HCT116 (cell line): ENCODE results near the gene LCN9. TPM values are rescaled to one million over a fixed set of nuclear protein-coding genes. Genes with fewer than 3 reads are reported as not detected.

Experiments used
- ATAC-seq: fragments of 200-7000 bp; cut with Tn5 transposase; 2 replicates; pipeline ENCODE4 v1.9.1; 2020; ENCODE audit warnings: mild to moderate bottlenecking, moderate library complexity
- BruUV-seq: library from RNA; stranded (reverse); fragments of 400-500 nt; replicated peaks from 2 replicates; lab custom pipeline; 2021; lab: Mats Ljungman, UMichigan
- CTCF ChIA-PET: fragments of 300-600 bp; sonication (Branson Sonifier 250); formaldehyde crosslinking; loops from one replicate; lab custom pipeline; 2021; ENCODE audit warnings: antibody characterized with exemption; lab: Charles Lee
- POLR2A ChIA-PET: fragments of 300-600, 350-600 bp; sonication (Branson Sonifier 250); formaldehyde crosslinking; loops from one replicate; lab custom pipeline; 2021; ENCODE audit warnings: antibody characterized with exemption; lab: Charles Lee
- RAD21 ChIA-PET, 2 experiments: fragments of 300-600 bp; sonication (Branson Sonifier 250); formaldehyde crosslinking; loops; one replicate each; lab custom pipeline; 2023; ENCODE audit warnings: low total read pairs in 2 of 2; ENCODE audit not compliant: uncharacterized antibody in 2 of 2, unreplicated experiment in 2 of 2, low non-redundant PET in 1 of 2; lab: Charles Lee
- DNase-seq: peaks from one replicate; pipeline ENCODE4 v3.0.0-alpha.2; 2010; ENCODE audit warnings: low read depth, low spot score
- H2AFZ ChIP-seq: fragments of 200-600 bp; shearing (Covaris generic), sonication (generic); 2 replicates; pipeline ENCODE4 v1.6.1; 2017; ENCODE audit warnings: low read depth, mixed run types, mixed read lengths, antibody characterized with exemption, low read length; ENCODE audit not compliant: poor library complexity, severe bottlenecking
- H3K27ac ChIP-seq: 2 replicates; pipeline ENCODE4 v1.5.1; 2012; ENCODE audit warnings: low read depth, low read length
- H3K27me3 ChIP-seq: fragments of 200-600 bp; sonication (generic); 2 replicates; pipeline ENCODE4 v1.6.1; 2016; ENCODE audit warnings: mixed run types, low read length, mixed read lengths; ENCODE audit not compliant: insufficient read depth
- H3K36me3 ChIP-seq, 2 experiments: fragments of 200-500 bp in 1 of 2; fragments of 200-600 bp in 1 of 2; sonication (Bioruptor generic) in 1 of 2; sonication (generic) in 1 of 2; 2 replicates each; pipeline versions ENCODE4 v1.5.1 to v1.6.1; 2014 to 2016; ENCODE audit warnings: low read length in 2 of 2, inconsistent platforms in 1 of 2, mixed read lengths in 1 of 2, mixed run types in 1 of 2; ENCODE audit not compliant: insufficient read depth in 2 of 2, control insufficient read depth in 1 of 2
- H3K4me1 ChIP-seq, 2 experiments: fragments of 200-600 bp in 1 of 2; sonication (generic) in 1 of 2; 2 replicates each; pipeline versions ENCODE4 v1.5.1 to v1.6.1; 2012 to 2017; ENCODE audit warnings: low read length in 2 of 2, inconsistent platforms in 1 of 2, mild to moderate bottlenecking in 1 of 2, mixed read lengths in 1 of 2, mixed run types in 1 of 2, moderate library complexity in 1 of 2; ENCODE audit not compliant: insufficient read depth in 2 of 2, control insufficient read depth in 1 of 2
- H3K4me2 ChIP-seq: fragments of 200-600 bp; sonication (generic); 2 replicates; pipeline ENCODE4 v1.6.1; 2017; ENCODE audit warnings: mixed run types, low read length, mixed read lengths
- H3K4me3 ChIP-seq, 2 experiments: fragments of 200-600 bp in 1 of 2; sonication (generic) in 1 of 2; replicated peaks in 1 of 2; 2 replicates each; pipeline ENCODE4 v1.5.1; 2011 to 2016; ENCODE audit warnings: low read length in 2 of 2, control low read depth in 1 of 2, low read depth in 1 of 2, mild to moderate bottlenecking in 1 of 2, mixed read lengths in 1 of 2, mixed run types in 1 of 2
- H3K79me2 ChIP-seq: fragments of 200-600 bp; sonication (generic); 2 replicates; pipeline ENCODE4 v1.6.1; 2017; ENCODE audit warnings: mild to moderate bottlenecking, mixed run types, low read length, moderate library complexity, mixed read lengths; ENCODE audit not compliant: insufficient read depth
- H3K9ac ChIP-seq: fragments of 200-600 bp; sonication (generic); 2 replicates; pipeline ENCODE4 v1.6.1; 2016; ENCODE audit warnings: low read length, mixed read lengths
- H3K9me2 ChIP-seq: fragments of 200-600 bp; sonication (generic), shearing (Covaris generic); 2 replicates; pipeline ENCODE4 v1.6.1; 2017; ENCODE audit warnings: mixed run types, mild to moderate bottlenecking, moderate library complexity; ENCODE audit not compliant: insufficient read depth
- H3K9me3 ChIP-seq, 2 experiments: fragments of 200-500 bp in 1 of 2; fragments of 200-600 bp in 1 of 2; sonication (Bioruptor generic) in 1 of 2; sonication (generic) in 1 of 2; 2 replicates each; pipeline ENCODE4 v1.6.1; 2014 to 2017; ENCODE audit warnings: low read length in 2 of 2, mixed read lengths in 2 of 2, inconsistent platforms in 1 of 2, low read depth in 1 of 2, mild to moderate bottlenecking in 1 of 2, mixed run types in 1 of 2, moderate library complexity in 1 of 2; ENCODE audit not compliant: control insufficient read depth in 1 of 2, insufficient read depth in 1 of 2
- H4K20me1 ChIP-seq: fragments of 200-600 bp; sonication (generic), shearing (Covaris generic); 2 replicates; pipeline ENCODE4 v1.6.1; 2017; ENCODE audit warnings: mixed run types, mild to moderate bottlenecking, moderate library complexity; ENCODE audit not compliant: insufficient read depth
- CBX3 ChIP-seq: IDR thresholded peaks from 2 replicates; pipeline ENCODE4 v1.6.1; 2012; ENCODE audit warnings: low read depth
- CEBPB ChIP-seq: IDR thresholded peaks from 2 replicates; pipeline ENCODE4 v1.6.1; 2012; ENCODE audit warnings: low read depth
- CTCF ChIP-seq, 3 experiments: fragments of 200-600 bp in 1 of 3; sonication (generic) in 1 of 3; IDR thresholded peaks in 2 of 3; conservative IDR thresholded peaks in 1 of 3; 2 replicates each; pipeline ENCODE4 v1.5.1; 2012 to 2017; ENCODE audit warnings: low read depth in 2 of 3, low read length in 2 of 3, antibody characterized with exemption in 1 of 3, borderline replicate concordance in 1 of 3, control low read depth in 1 of 3, mild to moderate bottlenecking in 1 of 3, mixed read lengths in 1 of 3, mixed run types in 1 of 3, moderate library complexity in 1 of 3; ENCODE audit not compliant: insufficient read depth in 1 of 3
- EGR1 ChIP-seq: IDR thresholded peaks from 2 replicates; pipeline ENCODE4 v1.6.1; 2012; ENCODE audit warnings: low read depth
- EZH2 ChIP-seq: fragments of 200-600 bp; sonication (generic); IDR thresholded peaks from 2 replicates; pipeline ENCODE4 v1.6.1; 2017; ENCODE audit warnings: antibody characterized with exemption, mixed run types
- FOSL1 ChIP-seq: IDR thresholded peaks from 2 replicates; pipeline ENCODE4 v1.6.1; 2012; ENCODE audit warnings: low read depth
- JUND ChIP-seq: IDR thresholded peaks from 2 replicates; pipeline ENCODE4 v1.6.1; 2012
- POLR2AphosphoS5 ChIP-seq: IDR thresholded peaks from 2 replicates; pipeline ENCODE4 v1.6.1; 2011; ENCODE audit warnings: mild to moderate bottlenecking, low read depth, low read length, moderate library complexity
- RAD21 ChIP-seq: IDR thresholded peaks from 2 replicates; pipeline ENCODE4 v1.6.1; 2012; ENCODE audit warnings: low read depth, mild to moderate bottlenecking
- SIN3A ChIP-seq: IDR thresholded peaks from 2 replicates; pipeline ENCODE4 v1.6.1; 2012; ENCODE audit warnings: low read depth
- SP1 ChIP-seq: IDR thresholded peaks from 2 replicates; pipeline ENCODE4 v1.6.1; 2012; ENCODE audit warnings: low read depth
- SRF ChIP-seq: IDR thresholded peaks from 2 replicates; pipeline ENCODE4 v1.6.1; 2012; ENCODE audit warnings: low read depth
- YY1 ChIP-seq: IDR thresholded peaks from 2 replicates; pipeline ENCODE4 v1.6.1; 2011; ENCODE audit warnings: low read length, low read depth, moderate library complexity, mild to moderate bottlenecking; ENCODE audit not compliant: insufficient replicate concordance; ENCODE audit errors: extremely low read depth
- intact Hi-C: fragments of 100-400 bp; cut with micrococcal nuclease; formaldehyde crosslinking; loops from 2 replicates; pipeline ENCODE4 v1.10.0; 2022
- total RNA-seq: library from RNA; stranded (reverse); gene quantifications from one replicate; pipeline ENCODE4 v1.2.1, GENCODE V29; 2021; ENCODE audit not compliant: unreplicated experiment

Gene LCN9
- total RNA-seq, 1 experiment from 2014 or later = not detected

- TF ChIP-seq CTCF (IDR thresholded peaks at IDR 0.05 in 2 of 3, conservative IDR thresholded peaks at IDR 0.05 in 1 of 3; ENCODE audit: borderline replicate concordance in 1 of 3, insufficient read depth in 1 of 3, low read depth in 2 of 3, low read length in 2 of 3) (no peak), FOSL1 (no peak), JUND (no peak), EGR1 (no peak), SRF (no peak), SIN3A (no peak), CEBPB (no peak), RAD21 (no peak)
- TF ChIP-seq, all 23 proteins: peak for 0
Measured at GRCh38 chr9:135696446-135696845, 33.3 kb downstream of the LCN9 start (continued).

GRCh38 chr9:135697226-135697625 lies 34.1 kb downstream of the LCN9 start:
- H3K9me2 ChIP-seq = no peaks in the 10 kb centered on the region
- H3K36me3 ChIP-seq = no peaks in the 10 kb centered on the region
- TF ChIP-seq POLR2AphosphoS5 (no peak), SP1 (no peak), EGR1 (no peak), CBX3 (no peak), JUND (no peak), CTCF (IDR thresholded peaks at IDR 0.05 in 2 of 3, conservative IDR thresholded peaks at IDR 0.05 in 1 of 3; ENCODE audit: borderline replicate concordance in 1 of 3, insufficient read depth in 1 of 3, low read depth in 2 of 3, low read length in 2 of 3) (no peak), EZH2 (no peak), YY1 (no peak)
- H3K9ac ChIP-seq = no peak overlapping the region
- H3K4me3 ChIP-seq = no peak overlapping the region
- no peaks in the 10 kb centered on the region for H3K9me3 ChIP-seq
- H3K4me2 ChIP-seq = no peak overlapping the region
- no peaks in the 10 kb centered on the region for H4K20me1 ChIP-seq
- ChIA-PET CTCF (interaction anchor here (0.7 kb wide), 1 partner anchor 88 kb away, joined by 3 read pairs; no protein-coding TSS in a partner anchor), RAD21 (no interaction called here), POLR2A (no interaction called here)
- intact Hi-C loops = no loop called here
- no peak for DNase-seq
- no peak overlapping the region for H3K27ac ChIP-seq
- no peak for ATAC-seq
- H3K79me2 ChIP-seq = no peaks in the 10 kb centered on the region
- H3K27me3 ChIP-seq = no peaks in the 10 kb centered on the region
- peaks cover 6 to 18% of the 10 kb centered on the region in 2 experiments; a peak in 3 of 4 replicates for H3K4me1 ChIP-seq
- BruUV-seq = no TSS peak
- H2AFZ ChIP-seq = no peak overlapping the region
